ENCODE results near the gene GPR83.
"Not testable (repeated sequence)": the region's sequence is repeated elsewhere in the genome, so short reads cannot be mapped to it uniquely, and the experiment has no call there.

The GPR83 gene

DNA sequence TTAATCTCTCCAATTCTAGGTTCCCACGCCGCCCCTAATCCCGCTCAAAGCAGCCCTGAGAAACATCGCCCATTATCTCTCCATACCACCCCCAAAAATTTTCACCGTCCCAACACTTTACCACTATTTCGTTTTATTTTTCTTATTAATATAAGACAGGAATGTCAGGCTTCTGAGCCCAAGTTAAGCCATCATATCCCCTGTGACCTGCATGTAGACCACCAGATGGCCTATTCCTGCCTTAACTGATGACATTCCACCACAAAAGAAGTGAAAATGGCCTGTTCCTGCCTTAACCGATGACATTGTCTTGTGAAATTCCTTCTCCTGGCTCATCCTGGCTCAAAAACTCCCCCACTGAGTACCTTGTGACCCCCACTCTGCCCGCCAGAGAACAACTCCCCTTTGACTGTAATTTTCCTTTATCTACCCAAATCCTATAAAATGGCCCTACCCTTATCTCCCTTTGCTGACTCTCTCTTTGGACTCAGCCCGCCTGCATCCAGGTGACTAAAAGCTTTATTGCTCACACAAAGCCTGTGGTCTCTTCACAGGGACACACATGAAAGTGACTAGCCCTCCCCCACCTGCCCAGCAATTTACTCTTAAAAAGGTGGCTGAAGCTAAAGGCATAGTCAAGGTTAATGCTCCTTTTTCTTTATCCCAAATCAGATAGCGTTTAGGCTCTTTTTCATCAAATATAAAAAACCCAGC is 50.2 kb downstream of the GPR83 start:
- DNase-seq, result not testable (repeated sequence)

- DNase-seq, result not testable (repeated sequence)
These were observed 54.9 kb downstream of the GPR83 start for GRCh38 chr11:94346311-94346710.

DNA sequence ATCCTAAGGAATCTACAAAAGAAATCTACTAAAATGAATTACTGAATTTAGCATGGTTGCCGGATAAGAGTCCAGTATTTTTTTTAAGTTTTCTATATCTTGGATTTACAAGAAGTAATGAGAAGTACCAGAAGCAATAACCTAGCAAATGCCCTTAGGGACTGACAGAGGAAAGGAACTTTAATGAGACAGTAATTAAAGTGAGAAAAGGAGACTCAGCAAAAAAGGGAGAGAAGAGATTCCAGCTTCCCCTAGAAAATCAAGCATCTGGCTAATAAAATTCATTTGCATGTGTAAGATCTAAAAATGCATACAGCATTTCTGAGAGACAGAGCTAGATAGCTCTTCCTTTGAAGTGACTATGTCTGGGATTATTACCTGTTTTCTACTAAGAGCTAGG is 57.7 kb downstream of the GPR83 start:
- no peak for DNase-seq

- DNase-seq, result no peak
These were observed 59.0 kb downstream of the GPR83 start for GRCh38 chr11:94342250-94342649.

GRCh38 chr11:94338651-94339050 is 62.6 kb downstream of the GPR83 start:
- no peak for DNase-seq

DNA sequence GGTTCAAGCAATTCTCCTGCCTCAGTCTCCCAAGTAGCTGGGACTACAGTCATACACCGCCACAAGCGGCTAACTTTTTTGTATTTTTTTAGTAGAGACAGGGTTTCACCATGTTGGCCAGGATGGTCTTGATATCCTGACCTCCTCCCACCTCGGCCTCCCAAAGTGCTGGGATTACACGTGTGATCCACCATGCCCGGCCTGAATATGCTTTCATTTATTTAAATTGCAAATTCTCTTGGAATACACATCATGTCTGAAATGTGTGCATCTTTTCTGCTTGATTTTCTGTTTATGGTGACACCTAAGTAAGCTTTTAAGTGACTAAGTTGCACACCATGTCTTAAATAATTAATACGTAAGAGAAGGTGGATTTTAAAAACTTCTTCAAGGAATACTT is 65.2 kb downstream of the GPR83 start:
- no peak for DNase-seq

GRCh38 chr11:94332814-94333213 is 68.4 kb downstream of the GPR83 start:
- DNase-seq, result no peak

GRCh38 chr11:94330789-94331188 is 70.4 kb downstream of the GPR83 start:
- no peak for DNase-seq

GRCh38 chr11:94329501-94329900 is 71.7 kb downstream of the GPR83 start:
- no peak for DNase-seq

DNA sequence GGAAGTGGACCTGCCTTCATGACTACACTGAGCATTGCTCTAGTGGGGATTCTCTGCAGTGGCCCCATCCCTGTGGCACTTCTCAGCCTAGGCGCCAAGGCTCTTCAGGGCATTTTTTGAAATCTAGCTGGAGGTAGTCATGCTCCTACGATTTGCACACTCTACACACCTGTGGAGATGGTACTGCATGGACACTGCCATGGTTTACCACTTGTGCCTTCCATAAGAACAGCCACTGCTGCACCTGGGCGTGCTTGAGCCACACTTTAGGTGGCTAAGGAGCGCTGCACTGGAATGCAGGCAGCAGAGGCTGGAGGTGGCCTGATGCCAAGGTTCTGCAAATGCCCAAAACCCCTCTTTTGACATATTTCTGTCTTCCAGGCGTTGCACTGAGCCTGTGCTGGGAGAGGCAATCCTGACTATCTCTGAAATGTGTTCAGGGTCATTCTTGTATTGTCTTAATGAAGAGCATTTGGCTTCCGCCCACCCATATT is 72.6 kb downstream of the GPR83 start:
- DNase-seq, result no peak

Measured in HCEC 1CT (cell line).